ENCODE results near the gene SPINK4. TPM values are rescaled to one million over a fixed set of nuclear protein-coding genes. Genes with fewer than 3 reads are reported as not detected.

SPINK4 gene
- polyA plus RNA-seq, 1 donor from 2014 or later: not detected

- Histone ChIP-seq H2AFZ (ENCODE audit: low read depth, low read length) (peak within 1 kb of the TSS; percentile 88), H3K4me2 (ENCODE audit: low read length) (peak within 1 kb of the TSS; percentile 70), H3K27me3 (ENCODE audit: insufficient read depth, low read depth, low read length) (no peaks in the 10 kb centered on the region), H4K20me1 (ENCODE audit: insufficient read depth) (no peaks in the 10 kb centered on the region), H3K4me3 (ENCODE audit: low read length) (peak within 1 kb of the TSS; percentile 77), H3F3A (ENCODE audit: insufficient read depth, low read length, poor library complexity, severe bottlenecking) (no peaks in the 10 kb centered on the region), H3K27ac (ENCODE audit: low read length) (peak within 1 kb of the TSS; percentile 100), H3K79me2 (replicated peaks; ENCODE audit: insufficient read depth, low read length) (peaks cover 35% of the 10 kb centered on the region), H3K9me3 (ENCODE audit: low read length) (no peaks in the 10 kb centered on the region), H3K9ac (ENCODE audit: low read length) (peak within 1 kb of the TSS; percentile 98), H3K36me3 (ENCODE audit: insufficient read depth, low read length) (no peaks in the 10 kb centered on the region), H3K9me2 (ENCODE audit: insufficient read depth, low read length) (no peaks in the 10 kb centered on the region)
- no peak for TF ChIP-seq EZH2 (IDR thresholded peaks at IDR 0.05; ENCODE audit: borderline replicate concordance, insufficient read depth, low read length, poor library complexity, severe bottlenecking)
- TF ChIP-seq, protein P1, sequence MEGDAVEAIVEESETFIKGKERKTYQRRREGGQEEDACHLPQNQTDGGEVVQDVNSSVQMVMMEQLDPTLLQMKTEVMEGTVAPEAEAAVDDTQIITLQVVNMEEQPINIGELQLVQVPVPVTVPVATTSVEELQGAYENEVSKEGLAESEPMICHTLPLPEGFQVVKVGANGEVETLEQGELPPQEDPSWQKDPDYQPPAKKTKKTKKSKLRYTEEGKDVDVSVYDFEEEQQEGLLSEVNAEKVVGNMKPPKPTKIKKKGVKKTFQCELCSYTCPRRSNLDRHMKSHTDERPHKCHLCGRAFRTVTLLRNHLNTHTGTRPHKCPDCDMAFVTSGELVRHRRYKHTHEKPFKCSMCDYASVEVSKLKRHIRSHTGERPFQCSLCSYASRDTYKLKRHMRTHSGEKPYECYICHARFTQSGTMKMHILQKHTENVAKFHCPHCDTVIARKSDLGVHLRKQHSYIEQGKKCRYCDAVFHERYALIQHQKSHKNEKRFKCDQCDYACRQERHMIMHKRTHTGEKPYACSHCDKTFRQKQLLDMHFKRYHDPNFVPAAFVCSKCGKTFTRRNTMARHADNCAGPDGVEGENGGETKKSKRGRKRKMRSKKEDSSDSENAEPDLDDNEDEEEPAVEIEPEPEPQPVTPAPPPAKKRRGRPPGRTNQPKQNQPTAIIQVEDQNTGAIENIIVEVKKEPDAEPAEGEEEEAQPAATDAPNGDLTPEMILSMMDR (IDR thresholded peaks at IDR 0.05; ENCODE audit: poor library complexity, severe bottlenecking): no peak
- peak; percentile 65 for TF ChIP-seq TAF1 (IDR thresholded peaks at IDR 0.05; ENCODE audit: low read depth)
- TF ChIP-seq MXI1 (conservative IDR thresholded peaks at IDR 0.05; ENCODE audit: poor library complexity, severe bottlenecking): peak; percentile 98
- TF ChIP-seq, protein P2, sequence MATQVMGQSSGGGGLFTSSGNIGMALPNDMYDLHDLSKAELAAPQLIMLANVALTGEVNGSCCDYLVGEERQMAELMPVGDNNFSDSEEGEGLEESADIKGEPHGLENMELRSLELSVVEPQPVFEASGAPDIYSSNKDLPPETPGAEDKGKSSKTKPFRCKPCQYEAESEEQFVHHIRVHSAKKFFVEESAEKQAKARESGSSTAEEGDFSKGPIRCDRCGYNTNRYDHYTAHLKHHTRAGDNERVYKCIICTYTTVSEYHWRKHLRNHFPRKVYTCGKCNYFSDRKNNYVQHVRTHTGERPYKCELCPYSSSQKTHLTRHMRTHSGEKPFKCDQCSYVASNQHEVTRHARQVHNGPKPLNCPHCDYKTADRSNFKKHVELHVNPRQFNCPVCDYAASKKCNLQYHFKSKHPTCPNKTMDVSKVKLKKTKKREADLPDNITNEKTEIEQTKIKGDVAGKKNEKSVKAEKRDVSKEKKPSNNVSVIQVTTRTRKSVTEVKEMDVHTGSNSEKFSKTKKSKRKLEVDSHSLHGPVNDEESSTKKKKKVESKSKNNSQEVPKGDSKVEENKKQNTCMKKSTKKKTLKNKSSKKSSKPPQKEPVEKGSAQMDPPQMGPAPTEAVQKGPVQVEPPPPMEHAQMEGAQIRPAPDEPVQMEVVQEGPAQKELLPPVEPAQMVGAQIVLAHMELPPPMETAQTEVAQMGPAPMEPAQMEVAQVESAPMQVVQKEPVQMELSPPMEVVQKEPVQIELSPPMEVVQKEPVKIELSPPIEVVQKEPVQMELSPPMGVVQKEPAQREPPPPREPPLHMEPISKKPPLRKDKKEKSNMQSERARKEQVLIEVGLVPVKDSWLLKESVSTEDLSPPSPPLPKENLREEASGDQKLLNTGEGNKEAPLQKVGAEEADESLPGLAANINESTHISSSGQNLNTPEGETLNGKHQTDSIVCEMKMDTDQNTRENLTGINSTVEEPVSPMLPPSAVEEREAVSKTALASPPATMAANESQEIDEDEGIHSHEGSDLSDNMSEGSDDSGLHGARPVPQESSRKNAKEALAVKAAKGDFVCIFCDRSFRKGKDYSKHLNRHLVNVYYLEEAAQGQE (IDR thresholded peaks at IDR 0.05; ENCODE audit: borderline replicate concordance): peak; percentile 69
- TF ChIP-seq SMC3 (conservative IDR thresholded peaks at IDR 0.05; ENCODE audit: poor library complexity): peak; percentile 32
- TF ChIP-seq POLR2AphosphoS5 (IDR thresholded peaks at IDR 0.05): peak; percentile 99
- peak; percentile 12 for TF ChIP-seq RAD21 (conservative IDR thresholded peaks at IDR 0.05)
- TF ChIP-seq EP300 (conservative IDR thresholded peaks at IDR 0.05; ENCODE audit: poor library complexity, severe bottlenecking): peak; percentile 77
These were observed 50.5 kb downstream of the SPINK4 start, which contains the start of gene NFX1 for GRCh38 chr9:33290247-33291030. NFX1 (plus strand) TSS chr9:33290516; CDS start chr9:33290573, 57 bp downstream.

DNA sequence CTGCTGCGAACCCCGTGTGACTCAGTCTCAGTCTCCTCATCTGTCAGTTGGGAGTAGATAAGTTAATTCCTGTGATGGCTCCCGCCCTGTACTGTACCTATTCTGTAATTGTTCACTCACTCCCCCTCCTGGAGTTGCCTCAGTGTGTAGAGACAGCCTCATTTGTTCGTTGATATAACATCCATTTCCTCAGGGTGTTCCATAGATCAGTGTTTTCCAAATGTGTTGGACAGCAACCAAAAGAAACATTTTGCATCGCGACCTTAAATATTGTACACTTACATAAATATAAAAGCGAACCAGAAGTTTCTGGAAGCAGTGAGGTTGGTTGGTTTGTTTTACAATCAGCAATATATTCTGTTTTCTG lies 51.0 kb downstream of the SPINK4 start:
- Histone ChIP-seq H2AFZ (ENCODE audit: low read depth, low read length) (peak overlapping the region; percentile 62), H3K27me3 (ENCODE audit: insufficient read depth, low read depth, low read length) (no peaks in the 10 kb centered on the region), H4K20me1 (ENCODE audit: insufficient read depth) (no peaks in the 10 kb centered on the region), H3K36me3 (ENCODE audit: insufficient read depth, low read length) (no peaks in the 10 kb centered on the region), H3K4me2 (ENCODE audit: low read length) (peak overlapping the region; percentile 68), H3K9me2 (ENCODE audit: insufficient read depth, low read length) (no peaks in the 10 kb centered on the region), H3K79me2 (replicated peaks; ENCODE audit: insufficient read depth, low read length) (peaks cover 38% of the 10 kb centered on the region), H3F3A (ENCODE audit: insufficient read depth, low read length, poor library complexity, severe bottlenecking) (no peaks in the 10 kb centered on the region), H3K4me3 (ENCODE audit: low read length) (peak overlapping the region; percentile 77), H3K9ac (ENCODE audit: low read length) (peak overlapping the region; percentile 98), H3K27ac (ENCODE audit: low read length) (peak overlapping the region; percentile 100), H3K9me3 (ENCODE audit: low read length) (no peaks in the 10 kb centered on the region)
- TF ChIP-seq, protein P2 (IDR thresholded peaks at IDR 0.05; ENCODE audit: borderline replicate concordance): no peak
- TF ChIP-seq TAF1 (IDR thresholded peaks at IDR 0.05; ENCODE audit: low read depth) (no peak), EZH2 (IDR thresholded peaks at IDR 0.05; ENCODE audit: borderline replicate concordance, insufficient read depth, low read length, poor library complexity, severe bottlenecking) (no peak), MXI1 (conservative IDR thresholded peaks at IDR 0.05; ENCODE audit: poor library complexity, severe bottlenecking) (no peak), RAD21 (conservative IDR thresholded peaks at IDR 0.05) (no peak), SMC3 (conservative IDR thresholded peaks at IDR 0.05; ENCODE audit: poor library complexity) (no peak), POLR2AphosphoS5 (IDR thresholded peaks at IDR 0.05) (no peak), EP300 (conservative IDR thresholded peaks at IDR 0.05; ENCODE audit: poor library complexity, severe bottlenecking) (no peak)
- TF ChIP-seq, protein P1 (IDR thresholded peaks at IDR 0.05; ENCODE audit: poor library complexity, severe bottlenecking): no peak

All from neural cell (in vitro differentiated cells).